Spleen (tissue), 11 donors: ENCODE results near the gene HOXA2. TPM values are rescaled to one million over a fixed set of nuclear protein-coding genes. Genes with fewer than 3 reads are reported as not detected.

Source experiments
- DNase-seq: peaks from one replicate; pipeline ENCODE4 v3.0.0-alpha.2; 2020
- H3K27ac ChIP-seq, 8 donors: fragments of 200-600 bp; sonication (generic) in 7 of 8; 1 replicate in 4 of 8; 2 replicates in 4 of 8; pipeline versions ENCODE4 v1.5.0 to v1.8.0; 2016 to 2021; ENCODE audit warnings: inconsistent platforms in 4 of 8, mild to moderate bottlenecking in 4 of 8, moderate library complexity in 1 of 8
- H3K27me3 ChIP-seq, 7 donors: fragments of 200-600 bp; sonication (generic) in 6 of 7; replicated peaks in 1 of 7; 1 replicate in 4 of 7; 2 replicates in 3 of 7; pipeline versions ENCODE4 v1.5.0 to v1.8.0; 2016 to 2021; ENCODE audit warnings: inconsistent platforms in 3 of 7, mild to moderate bottlenecking in 1 of 7
- H3K36me3 ChIP-seq, 6 donors: fragments of 200-600 bp; sonication (generic) in 5 of 6; 1 replicate in 4 of 6; 2 replicates in 2 of 6; pipeline versions ENCODE4 v1.5.0 to v1.8.0; 2016 to 2021; ENCODE audit warnings: inconsistent platforms in 2 of 6
- H3K4me1 ChIP-seq, 6 donors: fragments of 200-600 bp; sonication (generic) in 5 of 6; 1 replicate in 3 of 6; 2 replicates in 3 of 6; pipeline versions ENCODE4 v1.5.0 to v1.8.0; 2016 to 2021; ENCODE audit warnings: inconsistent platforms in 3 of 6
- H3K4me3 ChIP-seq, 8 donors: fragments of 200-600 bp; sonication (generic) in 7 of 8; 1 replicate in 4 of 8; 2 replicates in 4 of 8; pipeline versions ENCODE4 v1.5.0 to v1.8.0; 2016 to 2021; ENCODE audit warnings: inconsistent platforms in 4 of 8, mild to moderate bottlenecking in 4 of 8, moderate library complexity in 2 of 8
- H3K9me3 ChIP-seq, 8 donors: fragments of 200-600 bp; sonication (generic) in 7 of 8; 1 replicate in 4 of 8; 2 replicates in 4 of 8; pipeline versions ENCODE4 v1.5.0 to v1.8.0; 2016 to 2021; ENCODE audit warnings: inconsistent platforms in 4 of 8
- POLR2A ChIP-seq, 3 donors: fragments of 450-650 bp; IDR thresholded peaks; one replicate each; pipeline ENCODE4 v1.5.1; 2017; ENCODE audit warnings: antibody characterized with exemption in 3 of 3, mild to moderate bottlenecking in 1 of 3
- POLR2AphosphoS5 ChIP-seq, 3 donors: sonication (generic); formaldehyde crosslinking; IDR thresholded peaks; one replicate each; pipeline ENCODE4 v1.5.1; 2017; ENCODE audit warnings: antibody characterized with exemption in 3 of 3
- WGBS, 5 donors: extraction: QIAGEN DNeasy Blood & Tissue Kit in 3 of 5; methylation state at CpG; one replicate each; pipeline versions ENCODE4 v1.1.5 to v1.1.7; 2013 to 2018; 5-methylcytosine and 5-hydroxymethylcytosine counted together
- intact Hi-C: fragments of 100-400 bp; cut with DNase I; formaldehyde crosslinking; loops from one replicate; pipeline ENCODE4 v1.15.0; 2023; ENCODE audit warnings: low total_unique reads
- polyA plus RNA-seq, 3 donors: library from polyadenylated mRNA; stranded (reverse); fragments of 200-250 nt; gene quantifications; one replicate each; pipeline ENCODE4 v1.2.1, GENCODE V29; 2013
- total RNA-seq, 7 donors: library from RNA; depleted of rRNA in 3 of 7; stranded (reverse); fragments of >200 nt in 3 of 7; fragmentation: NEBNext Ultra II Directional in 4 of 7; extraction: Animal tissue kit (Norgen Biotek cat#: 25700) in 4 of 7; gene quantifications; one replicate each; pipeline versions ENCODE4 v1.1.0 to v1.2.1, GENCODE V29; 2016 to 2021
- TF ChIP-seq, protein P1 (sequence below), 11 experiments: fragments of 200-600 bp in 7 of 11; fragments of 450-650 bp in 4 of 11; sonication (generic) in 4 of 11; IDR thresholded peaks in 8 of 11; conservative IDR thresholded peaks in 3 of 11; 1 replicate in 7 of 11; 2 replicates in 4 of 11; pipeline versions ENCODE4 v1.4.0 to v1.8.0; 2016 to 2021; ENCODE audit warnings: antibody characterized with exemption in 11 of 11, inconsistent platforms in 4 of 11, mild to moderate bottlenecking in 1 of 11
- donor health status: healthy with polysubstance abuse.
- donor health status: DM: no; HTN: no; CAD: no; lungs with moderate emphysema.
- donor health status: DM: no; HTN: no; CAD: no.
- donor health status: Bipolar disorder and iron deficiency.
- donor health status: healthy.
- donor health status: DM: no; HTN: no; CAD: no.
- donor health status: DM: yes; HTN: yes; CAD: no.

HOXA2 gene
- total and polyA plus RNA-seq, 10 donors: 0.41 to 2.8 (median 0.90) TPM

DNA sequence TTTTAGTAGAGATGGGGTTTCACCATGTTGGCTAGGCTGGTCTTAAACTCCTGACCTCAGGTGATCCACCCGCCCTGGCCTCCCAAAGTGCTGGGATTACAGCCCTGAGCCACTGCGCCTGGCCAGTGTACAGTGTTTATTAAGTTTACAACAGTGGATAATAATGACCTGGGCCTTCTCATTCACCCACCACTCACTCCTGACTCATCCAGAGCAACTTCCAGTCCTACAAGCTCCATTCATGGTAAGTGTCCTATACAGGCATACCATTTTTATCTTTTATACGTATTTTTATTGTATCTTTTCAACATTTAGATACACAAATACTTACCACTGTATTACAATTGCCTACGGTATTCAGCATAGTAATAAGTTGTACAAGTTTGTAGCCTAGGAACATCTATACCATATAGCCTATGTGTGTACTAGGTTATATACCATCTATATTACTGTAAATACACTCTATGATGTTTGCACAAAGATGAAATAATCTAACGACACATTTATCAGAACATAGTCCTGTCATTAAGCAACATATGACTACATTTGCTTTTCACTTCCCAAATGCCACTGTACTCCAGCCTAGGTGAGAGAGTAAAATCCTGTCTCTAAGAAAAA is 23.8 kb downstream of the HOXA2 start:
- H3K9me3 ChIP-seq: peaks cover 0 to 6% (median 0%) of the 10 kb centered on the region in 8 donors
- peaks cover 0 to 8% (median 0%) of the 10 kb centered on the region in 6 donors for H3K4me1 ChIP-seq
- intact Hi-C loops: no loop called here
- no peak for DNase-seq
- H3K36me3 ChIP-seq: no peaks in the 10 kb centered on the region
- TF ChIP-seq POLR2A (IDR thresholded peaks at IDR 0.05) (no peak), POLR2AphosphoS5 (IDR thresholded peaks at IDR 0.05) (no peak)
- TF ChIP-seq, protein P1, sequence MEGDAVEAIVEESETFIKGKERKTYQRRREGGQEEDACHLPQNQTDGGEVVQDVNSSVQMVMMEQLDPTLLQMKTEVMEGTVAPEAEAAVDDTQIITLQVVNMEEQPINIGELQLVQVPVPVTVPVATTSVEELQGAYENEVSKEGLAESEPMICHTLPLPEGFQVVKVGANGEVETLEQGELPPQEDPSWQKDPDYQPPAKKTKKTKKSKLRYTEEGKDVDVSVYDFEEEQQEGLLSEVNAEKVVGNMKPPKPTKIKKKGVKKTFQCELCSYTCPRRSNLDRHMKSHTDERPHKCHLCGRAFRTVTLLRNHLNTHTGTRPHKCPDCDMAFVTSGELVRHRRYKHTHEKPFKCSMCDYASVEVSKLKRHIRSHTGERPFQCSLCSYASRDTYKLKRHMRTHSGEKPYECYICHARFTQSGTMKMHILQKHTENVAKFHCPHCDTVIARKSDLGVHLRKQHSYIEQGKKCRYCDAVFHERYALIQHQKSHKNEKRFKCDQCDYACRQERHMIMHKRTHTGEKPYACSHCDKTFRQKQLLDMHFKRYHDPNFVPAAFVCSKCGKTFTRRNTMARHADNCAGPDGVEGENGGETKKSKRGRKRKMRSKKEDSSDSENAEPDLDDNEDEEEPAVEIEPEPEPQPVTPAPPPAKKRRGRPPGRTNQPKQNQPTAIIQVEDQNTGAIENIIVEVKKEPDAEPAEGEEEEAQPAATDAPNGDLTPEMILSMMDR (IDR thresholded peaks at IDR 0.05 in 8 of 11, conservative IDR thresholded peaks at IDR 0.05 in 3 of 11): no peak
- 92 to 97% (median 93%) methylated on average over 5 of the region's 5 CpGs for WGBS, 5 donors
- H3K27ac ChIP-seq: no peak overlapping the region
- H3K27me3 ChIP-seq: peaks cover 0 to 6% (median 0%) of the 10 kb centered on the region in 7 donors
- H3K4me3 ChIP-seq: no peak overlapping the region

GRCh38 chr7:27073076-27073475 is 29.4 kb downstream of the HOXA2 start:
- TF ChIP-seq POLR2A (IDR thresholded peaks at IDR 0.05) (no peak), POLR2AphosphoS5 (IDR thresholded peaks at IDR 0.05) (no peak)
- TF ChIP-seq, protein P1 (IDR thresholded peaks at IDR 0.05 in 8 of 11, conservative IDR thresholded peaks at IDR 0.05 in 3 of 11): no peak
- Histone ChIP-seq H3K36me3 (no peaks in the 10 kb centered on the region), H3K4me3 (no peak overlapping the region), H3K4me1 (no peaks in the 10 kb centered on the region), H3K27me3 (peaks cover 0 to 6% (median 0%) of the 10 kb centered on the region in 7 donors), H3K9me3 (peaks cover 0 to 6% (median 0%) of the 10 kb centered on the region in 8 donors), H3K27ac (no peak overlapping the region)
- no peak for DNase-seq
- intact Hi-C loops: no loop called here

DNA sequence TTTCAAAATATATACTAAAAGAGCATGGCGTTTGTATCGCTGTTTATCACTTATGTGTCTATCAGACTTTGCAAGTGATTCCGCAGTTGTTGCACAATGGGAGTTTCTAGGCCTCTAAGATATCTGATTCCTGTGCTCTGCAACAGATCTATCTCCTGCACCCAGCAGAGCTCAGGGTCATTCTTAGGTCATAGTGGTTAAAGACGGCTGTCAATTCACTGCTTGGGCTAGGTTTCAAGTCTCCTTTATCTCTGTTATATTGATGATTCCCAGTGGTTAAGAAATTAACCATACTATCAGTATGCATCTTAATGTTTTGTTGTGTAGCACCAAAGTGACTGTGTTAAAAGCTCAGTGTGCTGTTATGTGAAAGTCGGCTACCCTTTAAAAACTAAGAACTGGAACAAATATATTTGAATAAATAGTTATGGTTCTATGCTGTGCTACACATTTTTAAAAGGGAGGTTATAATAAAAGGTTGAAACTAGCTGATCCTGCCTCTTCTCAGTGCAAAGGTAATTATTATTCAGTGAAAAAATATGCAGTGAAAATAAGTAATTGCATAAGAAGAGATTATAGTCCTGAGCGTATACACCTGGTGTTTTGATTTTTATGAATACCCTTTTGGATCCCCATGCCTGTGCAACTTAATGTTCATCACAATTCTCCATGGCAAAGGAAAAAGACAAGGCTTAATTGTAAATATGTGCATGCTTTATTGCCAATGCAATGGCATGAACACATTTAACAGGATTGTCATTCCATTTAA is 30.7 kb downstream of the HOXA2 start:
- no peak overlapping the region for H3K27ac ChIP-seq
- peaks cover 0 to 6% (median 0%) of the 10 kb centered on the region in 8 donors for H3K9me3 ChIP-seq
- WGBS, 5 donors: 76 to 85% (median 81%) methylated on average over 6 of the region's 6 CpGs
- no peaks in the 10 kb centered on the region for H3K4me1 ChIP-seq
- H3K36me3 ChIP-seq: no peaks in the 10 kb centered on the region
- no peak overlapping the region for H3K4me3 ChIP-seq
- peaks cover 0 to 6% (median 0%) of the 10 kb centered on the region in 7 donors for H3K27me3 ChIP-seq
- intact Hi-C loops: no loop called here
- TF ChIP-seq POLR2A (IDR thresholded peaks at IDR 0.05) (no peak), POLR2AphosphoS5 (IDR thresholded peaks at IDR 0.05) (no peak)
- DNase-seq: no peak

- DNase-seq: no peak
- Histone ChIP-seq H3K36me3 (no peaks in the 10 kb centered on the region), H3K9me3 (no peaks in the 10 kb centered on the region), H3K4me1 (no peaks in the 10 kb centered on the region), H3K27ac (no peak overlapping the region), H3K4me3 (no peak overlapping the region), H3K27me3 (no peaks in the 10 kb centered on the region)
- intact Hi-C loops: no loop called here
- TF ChIP-seq, protein P1 (IDR thresholded peaks at IDR 0.05 in 8 of 11, conservative IDR thresholded peaks at IDR 0.05 in 3 of 11): no peak
- TF ChIP-seq POLR2AphosphoS5 (IDR thresholded peaks at IDR 0.05) (no peak), POLR2A (IDR thresholded peaks at IDR 0.05) (no peak)
- WGBS, 5 donors: 94 to 100% (median 97%) methylated on average over 1 of the region's 1 CpG
Measured at GRCh38 chr7:27068259-27068658, 34.2 kb downstream of the HOXA2 start.
